HEK293 (cell line): Measurements from ENCODE around the gene RNF19B.

ENCODE experiments used
- CTCF ChIA-PET: fragments of 350-600 bp; formaldehyde crosslinking; extraction: SDS; loops from one replicate; lab custom pipeline; 2021; ENCODE audit warnings: antibody characterized with exemption; lab: Yijun Ruan, JAX
- POLR2A ChIA-PET: fragments of 300-600 bp; formaldehyde crosslinking; extraction: SDS; loops from one replicate; lab custom pipeline; 2020; ENCODE audit warnings: antibody characterized with exemption, inconsistent platforms; lab: Yijun Ruan, JAX
- H3K27ac ChIP-seq: fragments of 200-500 bp; sonication (Bioruptor generic); 2 replicates; pipeline ENCODE4 v1.5.1; 2014; ENCODE audit warnings: low read depth, low read length, control low read depth, inconsistent platforms; ENCODE audit errors: extremely low read depth
- H3K36me3 ChIP-seq, 2 experiments: fragments of 200-500 bp in 1 of 2; sonication (Bioruptor generic) in 1 of 2; 1 replicate in 1 of 2; 2 replicates in 1 of 2; pipeline ENCODE4 v1.5.1; 2014 to 2017; ENCODE audit warnings: inconsistent platforms in 2 of 2, low read length in 2 of 2; ENCODE audit not compliant: control insufficient read depth in 2 of 2, insufficient read depth in 1 of 2
- H3K4me1 ChIP-seq: fragments of 200-500 bp; sonication (Bioruptor generic); 2 replicates; pipeline ENCODE4 v1.5.1; 2014; ENCODE audit warnings: mild to moderate bottlenecking, low read length, inconsistent platforms; ENCODE audit not compliant: control insufficient read depth, insufficient read depth
- H3K4me3 ChIP-seq: 2 replicates; pipeline ENCODE4 v1.5.1; 2011; ENCODE audit warnings: low read depth, mild to moderate bottlenecking, control low read depth, low read length, moderate library complexity
- H3K9me3 ChIP-seq: fragments of 200-500 bp; sonication (Bioruptor generic); 2 replicates; pipeline ENCODE4 v1.5.1; 2014; ENCODE audit warnings: low read depth, low read length, inconsistent platforms; ENCODE audit not compliant: control insufficient read depth, insufficient read depth
- ATF2 ChIP-seq: fragments of 450-650 bp; formaldehyde crosslinking; IDR thresholded peaks from 2 replicates; pipeline ENCODE4 v1.5.1; 2016; ENCODE audit warnings: missing biosample characterization, missing genetic modification characterization, low read depth
- KLF7 ChIP-seq: fragments of 450-650 bp; formaldehyde crosslinking; IDR thresholded peaks from 2 replicates; pipeline ENCODE4 v1.5.1; 2016; ENCODE audit warnings: missing biosample characterization, missing genetic modification characterization, borderline replicate concordance
- PATZ1 ChIP-seq: fragments of 450-650 bp; formaldehyde crosslinking; IDR thresholded peaks from 2 replicates; pipeline ENCODE4 v1.5.1; 2016; ENCODE audit warnings: missing biosample characterization, missing genetic modification characterization
- SCRT2 ChIP-seq: fragments of 450-650 bp; formaldehyde crosslinking; IDR thresholded peaks from 2 replicates; pipeline ENCODE4 v1.5.1; 2016; ENCODE audit warnings: missing biosample characterization, missing genetic modification characterization
- ZFP3 ChIP-seq: fragments of 450-650 bp; formaldehyde crosslinking; IDR thresholded peaks from 2 replicates; pipeline ENCODE4 v1.5.1; 2016; ENCODE audit warnings: low read depth, missing biosample characterization, missing genetic modification characterization
- ZIC2 ChIP-seq: fragments of 450-650 bp; formaldehyde crosslinking; IDR thresholded peaks from 2 replicates; pipeline ENCODE4 v1.5.1; 2016; ENCODE audit warnings: missing biosample characterization, missing genetic modification characterization
- ZNF155 ChIP-seq: fragments of 450-650 bp; formaldehyde crosslinking; IDR thresholded peaks from 2 replicates; pipeline ENCODE4 v1.5.1; 2016; ENCODE audit warnings: missing biosample characterization, missing genetic modification characterization
- ZNF169 ChIP-seq: fragments of 450-650 bp; formaldehyde crosslinking; IDR thresholded peaks from 2 replicates; pipeline ENCODE4 v1.5.1; 2016; ENCODE audit warnings: missing biosample characterization, missing genetic modification characterization
- ZNF311 ChIP-seq: fragments of 450-650 bp; formaldehyde crosslinking; IDR thresholded peaks from 2 replicates; pipeline ENCODE4 v1.5.1; 2017; ENCODE audit warnings: missing biosample characterization, missing genetic modification characterization, borderline replicate concordance
- ZNF335 ChIP-seq: fragments of 450-650 bp; formaldehyde crosslinking; conservative IDR thresholded peaks from 2 replicates; pipeline ENCODE4 v1.5.1; 2016; ENCODE audit warnings: missing biosample characterization, missing genetic modification characterization
- ZNF394 ChIP-seq: fragments of 450-650 bp; formaldehyde crosslinking; IDR thresholded peaks from 2 replicates; pipeline ENCODE4 v1.5.1; 2016; ENCODE audit warnings: missing biosample characterization, missing genetic modification characterization, mild to moderate bottlenecking, moderate library complexity, borderline replicate concordance
- ZNF416 ChIP-seq: fragments of 450-650 bp; formaldehyde crosslinking; IDR thresholded peaks from 2 replicates; pipeline ENCODE4 v1.5.1; 2016; ENCODE audit warnings: missing biosample characterization, missing genetic modification characterization
- ZNF639 ChIP-seq: fragments of 450-650 bp; formaldehyde crosslinking; IDR thresholded peaks from 2 replicates; pipeline ENCODE4 v1.5.1; 2016; ENCODE audit warnings: missing biosample characterization, missing genetic modification characterization
- ZNF660 ChIP-seq: fragments of 450-650 bp; IDR thresholded peaks from 2 replicates; pipeline ENCODE4 v1.5.1; 2018; ENCODE audit warnings: missing biosample characterization, mild to moderate bottlenecking, missing genetic modification characterization
- ZNF768 ChIP-seq: fragments of 450-650 bp; formaldehyde crosslinking; IDR thresholded peaks from 2 replicates; pipeline ENCODE4 v1.5.1; 2018; ENCODE audit warnings: missing biosample characterization, mild to moderate bottlenecking, missing genetic modification characterization

Gene RNF19B

GRCh38 chr1:32898958-32899357 lies 65.7 kb downstream of the RNF19B start:
- no peaks in the 10 kb centered on the region for H3K4me1 ChIP-seq
- no peaks in the 10 kb centered on the region for H3K36me3 ChIP-seq
- ChIA-PET POLR2A (interaction anchor here (0.6 kb wide), 1 partner anchor 91 kb away, joined by 5 read pairs; no protein-coding TSS in a partner anchor), CTCF (interaction anchor here (0.6 to 2.3 kb wide), 5 partner anchors 9 to 108 kb away, joined by 3 to 6 read pairs (median 5); partner anchors contain the start of gene HPCA)
- H3K9me3 ChIP-seq = no peaks in the 10 kb centered on the region
- no peak for TF ChIP-seq ZNF416 (tag by site-specific recombination)
- TF ChIP-seq ZNF394 (tag by site-specific recombination) = no peak
- no peak for TF ChIP-seq ZNF311 (tag by site-specific recombination)
- H3K4me3 ChIP-seq = no peak overlapping the region
- no peak overlapping the region for H3K27ac ChIP-seq

GRCh38 chr1:32898056-32898455 lies 66.6 kb downstream of the RNF19B start:
- Histone ChIP-seq H3K27ac (no peak overlapping the region), H3K9me3 (no peaks in the 10 kb centered on the region), H3K4me1 (no peaks in the 10 kb centered on the region), H3K36me3 (no peaks in the 10 kb centered on the region), H3K4me3 (no peak overlapping the region)
- ChIA-PET POLR2A (no interaction called here), CTCF (interaction anchor here (0.6 to 2.3 kb wide), 6 partner anchors 8 to 109 kb away, joined by 3 to 6 read pairs (median 4); partner anchors contain the start of gene HPCA)
- TF ChIP-seq SCRT2 = 0 out of 2 replicates have a peak, but pooled peaks have one; percentile 43
- TF ChIP-seq ATF2 = no peak

- Histone ChIP-seq H3K4me1 (no peaks in the 10 kb centered on the region), H3K9me3 (no peaks in the 10 kb centered on the region), H3K4me3 (no peak overlapping the region), H3K27ac (no peak overlapping the region), H3K36me3 (no peaks in the 10 kb centered on the region)
- POLR2A ChIA-PET = interaction anchor here (1.5 kb wide), 1 partner anchor 11 kb away, joined by 3 read pairs; the partner anchor contains the start of gene HPCA
- TF ChIP-seq KLF7 (tag by site-specific recombination) (no peak), ZNF660 (tag by site-specific recombination) (no peak), ZNF639 (tag by site-specific recombination) (no peak), PATZ1 (tag by site-specific recombination) (no peak), ZNF155 (tag by site-specific recombination) (no peak), ZNF169 (tag by site-specific recombination) (no peak), ZIC2 (tag by site-specific recombination) (peak; percentile 68), ZNF768 (tag by site-specific recombination) (no peak), ZFP3 (peak; percentile 84; the same call in 1 of the 2 replicates), ZNF335 (0 out of 2 replicates have a peak, but pooled peaks have one; percentile 39)
- CTCF ChIA-PET = interaction anchor here (0.6 to 2.3 kb wide), 5 partner anchors 7 to 49 kb away, joined by 3 to 6 read pairs (median 3); partner anchors contain the start of gene HPCA
Measured at GRCh38 chr1:32897082-32898049, 67.2 kb downstream of the RNF19B start.
